ENCODE measurements around the gene VPS39.

- TF ChIP-seq CTCF (optimal IDR thresholded peaks at IDR 0.05 in 1 of 3, IDR thresholded peaks at IDR 0.05 in 1 of 3, conservative IDR thresholded peaks at IDR 0.05 in 1 of 3; ENCODE audit: extremely low read depth in 1 of 3, insufficient read depth in 2 of 3, low read length in 3 of 3) (no peak), EZH2 (IDR thresholded peaks at IDR 0.05; ENCODE audit: low read length) (no peak)
Observed at GRCh38 chr15:42233107-42233506, 25.0 kb upstream of the VPS39 start.
